GM12878 (cell line): Measurements from ENCODE around the gene SSBP2. TPM values are rescaled to one million over a fixed set of nuclear protein-coding genes. Genes with fewer than 3 reads are reported as not detected.

Experiments used
- ATAC-seq: fragments of 200-7000 bp; cut with Tn5 transposase; 3 replicates; pipeline ENCODE4 v1.9.1; 2020; ENCODE audit warnings: mild to moderate bottlenecking, moderate library complexity
- BruUV-seq: library from RNA; stranded (reverse); fragments of 400-500 nt; replicated peaks from 2 replicates; lab custom pipeline; 2021; lab: Mats Ljungman, UMichigan
- CTCF ChIA-PET: fragments of 300-600 bp; sonication (Branson Sonifier 250); formaldehyde crosslinking; extraction: SDS; loops from one replicate; lab custom pipeline; 2021; ENCODE audit warnings: inconsistent platforms; lab: Yijun Ruan, JAX
- POLR2A ChIA-PET: fragments of 350-600 bp; formaldehyde crosslinking; extraction: SDS; loops from one replicate; lab custom pipeline; 2021; ENCODE audit warnings: inconsistent platforms; lab: Charles Lee
- RAD21 ChIA-PET: fragments of 300-600 bp; sonication (Branson Sonifier 250); formaldehyde crosslinking; loops from one replicate; lab custom pipeline; 2023; ENCODE audit warnings: antibody characterized with exemption; ENCODE audit not compliant: unreplicated experiment; lab: Charles Lee
- SMC1A ChIA-PET: fragments of 300-600 bp; sonication (Branson Sonifier 250); formaldehyde crosslinking; loops from one replicate; lab custom pipeline; 2023; ENCODE audit not compliant: unreplicated experiment, uncharacterized antibody; lab: Charles Lee
- DNase-seq: peaks from one replicate; pipeline ENCODE4 v3.0.0-alpha.2; 2011; ENCODE audit warnings: low read depth, low spot score
- FAIRE-seq: peaks from 3 replicates; lab custom pipeline; 2011; peaks lifted over from hg19 to GRCh38; lab: Jason Lieb, UNC
- H2AFZ ChIP-seq: 2 replicates; pipeline ENCODE4 v1.6.0; 2011; ENCODE audit warnings: low read depth, low read length, control low read depth; ENCODE audit not compliant: control insufficient read depth
- H3K27ac ChIP-seq: 2 replicates; pipeline ENCODE4 v1.5.1; 2011; ENCODE audit warnings: control low read depth; ENCODE audit not compliant: control insufficient read depth, insufficient read depth
- H3K27me3 ChIP-seq, 2 experiments: replicated peaks in 1 of 2; 2 replicates each; pipeline versions ENCODE4 v1.6.0 to v1.6.1; 2011; ENCODE audit warnings: low read length in 1 of 2; ENCODE audit not compliant: control insufficient read depth in 2 of 2, insufficient read depth in 2 of 2
- H3K36me3 ChIP-seq, 2 experiments: 2 replicates each; pipeline ENCODE4 v1.5.1; 2011; ENCODE audit warnings: low read length in 1 of 2; ENCODE audit not compliant: control insufficient read depth in 2 of 2, insufficient read depth in 2 of 2
- H3K4me1 ChIP-seq: 2 replicates; pipeline ENCODE4 v1.6.1; 2011; ENCODE audit warnings: mild to moderate bottlenecking, low read length, moderate library complexity, mixed read lengths; ENCODE audit not compliant: control insufficient read depth, insufficient read depth
- H3K4me2 ChIP-seq: 2 replicates; pipeline ENCODE4 v1.6.0; 2011; ENCODE audit warnings: control low read depth; ENCODE audit not compliant: control insufficient read depth, insufficient read depth
- H3K4me3 ChIP-seq: fragments of 200-600 bp; sonication (generic); 2 replicates; pipeline ENCODE4 v1.5.1; 2016
- H3K79me2 ChIP-seq: 2 replicates; pipeline ENCODE4 v1.6.0; 2011; ENCODE audit warnings: low read length; ENCODE audit not compliant: control insufficient read depth, insufficient read depth
- H3K9ac ChIP-seq: 2 replicates; pipeline ENCODE4 v1.8.0; 2011; ENCODE audit warnings: low read length, control low read depth, mixed read lengths; ENCODE audit not compliant: control insufficient read depth, insufficient read depth
- H3K9me3 ChIP-seq: replicated peaks from 3 replicates; pipeline ENCODE4 v1.5.1; 2011; ENCODE audit warnings: mild to moderate bottlenecking, low read length; ENCODE audit not compliant: control insufficient read depth, insufficient read depth
- H4K20me1 ChIP-seq: 2 replicates; pipeline ENCODE4 v1.6.0; 2011; ENCODE audit not compliant: control insufficient read depth, insufficient read depth
- BCL11A ChIP-seq: IDR thresholded peaks from 2 replicates; pipeline ENCODE4 v1.6.1; 2011; ENCODE audit warnings: low read depth, low read length
- EGR1 ChIP-seq, 2 experiments: IDR thresholded peaks; 1 replicate in 1 of 2; 2 replicates in 1 of 2; pipeline ENCODE4 v1.6.1; 2011 to 2012; ENCODE audit warnings: low read depth in 2 of 2, low read length in 2 of 2, borderline replicate concordance in 1 of 2, mild to moderate bottlenecking in 1 of 2, moderate library complexity in 1 of 2
- FOXK2 ChIP-seq: fragments of 450-650 bp; IDR thresholded peaks from 2 replicates; pipeline ENCODE4 v1.6.1; 2017; ENCODE audit warnings: mild to moderate bottlenecking, moderate library complexity
- FOXM1 ChIP-seq: IDR thresholded peaks from 2 replicates; pipeline ENCODE4 v1.6.1; 2012; ENCODE audit warnings: low read depth, mild to moderate bottlenecking, inconsistent platforms, low read length, moderate library complexity
- JUNB ChIP-seq: IDR thresholded peaks from 2 replicates; pipeline ENCODE4 v1.6.1; 2016; ENCODE audit warnings: antibody characterized with exemption, mild to moderate bottlenecking
- NR2C1 ChIP-seq: fragments of 450-650 bp; IDR thresholded peaks from 2 replicates; pipeline ENCODE4 v1.6.1; 2017; ENCODE audit warnings: antibody characterized with exemption, mild to moderate bottlenecking, moderate library complexity
- RELB ChIP-seq: fragments of 450-650 bp; IDR thresholded peaks from 2 replicates; pipeline ENCODE4 v1.6.1; 2017; ENCODE audit warnings: low read depth, mild to moderate bottlenecking, moderate library complexity
- RUNX3 ChIP-seq: IDR thresholded peaks from 2 replicates; pipeline ENCODE4 v1.6.1; 2012; ENCODE audit warnings: low read length, inconsistent platforms
- SMAD1 ChIP-seq: fragments of 450-650 bp; IDR thresholded peaks from 2 replicates; pipeline ENCODE4 v1.6.1; 2018; ENCODE audit warnings: mild to moderate bottlenecking, low read depth; ENCODE audit not compliant: partially characterized antibody
- TARDBP ChIP-seq: IDR thresholded peaks from 2 replicates; pipeline ENCODE4 v1.6.1; 2016; ENCODE audit warnings: borderline replicate concordance
- TBL1XR1 ChIP-seq: IDR thresholded peaks from 2 replicates; pipeline ENCODE4 v1.6.1; 2012; ENCODE audit warnings: low read depth, low read length, improper control_type of control experiment
- TCF12 ChIP-seq: IDR thresholded peaks from 2 replicates; pipeline ENCODE4 v1.6.1; 2011; ENCODE audit warnings: low read depth, mild to moderate bottlenecking, low read length
- TCF7 ChIP-seq: IDR thresholded peaks from 2 replicates; pipeline ENCODE4 v1.6.1; 2014; ENCODE audit warnings: antibody characterized with exemption, borderline replicate concordance
- YBX1 ChIP-seq: fragments of 450-650 bp; IDR thresholded peaks from 2 replicates; pipeline ENCODE4 v1.6.1; 2016; ENCODE audit warnings: antibody characterized with exemption
- ZNF207 ChIP-seq: fragments of 450-650 bp; IDR thresholded peaks from 2 replicates; pipeline ENCODE4 v1.6.1; 2014; ENCODE audit warnings: antibody characterized with exemption, mild to moderate bottlenecking, borderline replicate concordance
- WGBS: methylation state at CpG from one replicate; pipeline ENCODE4 v1.1.6; 2016; ENCODE audit warnings: low lambda C conversion rate; ENCODE audit not compliant: insufficient replicate concordance, insufficient coverage; ENCODE audit errors: missing lambda C conversion rate; 5-methylcytosine and 5-hydroxymethylcytosine counted together
- in situ Hi-C: fragments of 300-500 bp; cut with MboI; formaldehyde crosslinking; loops from 9 replicates; pipeline ENCODE4 v1.14.3; 2018; ENCODE audit warnings: mixed read lengths
- intact Hi-C: fragments of 100-400 bp; cut with micrococcal nuclease; formaldehyde crosslinking; loops from one replicate; pipeline ENCODE4 v1.14.2; 2022; ENCODE audit not compliant: unreplicated experiment
- polyA plus RNA-seq, 11 experiments: library from polyadenylated mRNA; depleted of rRNA in 4 of 11; unstranded in 6 of 11; stranded (reverse) in 5 of 11; fragments of >200 nt; fragmentation: Nextera tagmentation in 4 of 11; fragmentation: Illumina TruSeq in 1 of 11; extraction: Ambion mirVana in 4 of 11; extraction: Trizol in 1 of 11; gene quantifications; 1 replicate in 1 of 11; 2 replicates in 10 of 11; pipeline versions ENCODE4 v1.2.1 to v1.2.3, GENCODE V29; 2011 to 2016; ENCODE audit warnings: inconsistent platforms in 2 of 11, missing spikeins in 2 of 11, low read depth in 1 of 11
- total RNA-seq, 4 experiments: library from RNA; depleted of rRNA in 3 of 4; stranded (reverse); fragments of >200 nt in 3 of 4; fragmentation: Illumina TruSeq in 1 of 4; extraction: Trizol in 1 of 4; gene quantifications; 2 replicates each; pipeline versions ENCODE4 v1.2.1 to v1.2.3, GENCODE V29; 2013 to 2021
- TF ChIP-seq, protein P1 (sequence below): IDR thresholded peaks from 2 replicates; pipeline ENCODE4 v1.6.1; 2012; ENCODE audit warnings: low read depth, low read length, improper control_type of control experiment
- TF ChIP-seq, protein P2 (sequence below): fragments of 150-350 bp; IDR thresholded peaks from 2 replicates; pipeline ENCODE4 v1.6.1; 2014; ENCODE audit warnings: mild to moderate bottlenecking, low read depth, low read length
- TF ChIP-seq, protein P3 (sequence below): fragments of 450-650 bp; IDR thresholded peaks from 2 replicates; pipeline ENCODE4 v1.6.1; 2017; ENCODE audit warnings: mild to moderate bottlenecking

SSBP2 gene
- total and polyA plus RNA-seq, 10 of the 15 experiments (the other 5 are each of a cell fraction or from before 2014, with no cell fraction given) = 52.2 to 132 (median 110) TPM

GRCh38 chr5:81696418-81697397 lies 54.2 kb downstream of the SSBP2 start:
- WGBS = 85% methylated on average over 9 of the region's 9 CpGs
- ATAC-seq (peak; percentile 75), DNase-seq (no peak), FAIRE-seq (no peak)
- Histone ChIP-seq H2AFZ (peak overlapping the region; percentile 23; the same call in 1 of the 2 replicates), H3K27ac (peak overlapping the region; percentile 18), H4K20me1 (no peaks in the 10 kb centered on the region), H3K36me3 (no peaks in the 10 kb centered on the region; a peak in 1 of 4 replicates), H3K4me3 (no peak overlapping the region), H3K79me2 (peaks cover 30% of the 10 kb centered on the region), H3K4me2 (peak overlapping the region; percentile 84), H3K27me3 (no peaks in the 10 kb centered on the region), H3K9ac (no peak overlapping the region; the same call in 1 of the 2 replicates), H3K4me1 (peaks cover 11% of the 10 kb centered on the region), H3K9me3 (peaks cover 13% of the 10 kb centered on the region)
- TF ChIP-seq ZNF207 (no peak), JUNB (peak; percentile 55), TCF7 (no peak), TBL1XR1 (no peak), TARDBP (no peak), YBX1 (no peak), SMAD1 (no peak), FOXM1 (0 out of 2 replicates have a peak, but pooled peaks have one; percentile 10), TCF12 (no peak), RUNX3 (peak; percentile 72), NR2C1 (no peak), FOXK2 (no peak), BCL11A (no peak), EGR1 (IDR thresholded peaks at IDR 0.05; ENCODE audit: borderline replicate concordance in 1 of 2, low read depth in 2 of 2, low read length in 2 of 2) (no peak), RELB (no peak)
- TF ChIP-seq, protein P1, sequence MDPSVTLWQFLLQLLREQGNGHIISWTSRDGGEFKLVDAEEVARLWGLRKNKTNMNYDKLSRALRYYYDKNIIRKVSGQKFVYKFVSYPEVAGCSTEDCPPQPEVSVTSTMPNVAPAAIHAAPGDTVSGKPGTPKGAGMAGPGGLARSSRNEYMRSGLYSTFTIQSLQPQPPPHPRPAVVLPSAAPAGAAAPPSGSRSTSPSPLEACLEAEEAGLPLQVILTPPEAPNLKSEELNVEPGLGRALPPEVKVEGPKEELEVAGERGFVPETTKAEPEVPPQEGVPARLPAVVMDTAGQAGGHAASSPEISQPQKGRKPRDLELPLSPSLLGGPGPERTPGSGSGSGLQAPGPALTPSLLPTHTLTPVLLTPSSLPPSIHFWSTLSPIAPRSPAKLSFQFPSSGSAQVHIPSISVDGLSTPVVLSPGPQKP = no peak
- TF ChIP-seq, protein P2, sequence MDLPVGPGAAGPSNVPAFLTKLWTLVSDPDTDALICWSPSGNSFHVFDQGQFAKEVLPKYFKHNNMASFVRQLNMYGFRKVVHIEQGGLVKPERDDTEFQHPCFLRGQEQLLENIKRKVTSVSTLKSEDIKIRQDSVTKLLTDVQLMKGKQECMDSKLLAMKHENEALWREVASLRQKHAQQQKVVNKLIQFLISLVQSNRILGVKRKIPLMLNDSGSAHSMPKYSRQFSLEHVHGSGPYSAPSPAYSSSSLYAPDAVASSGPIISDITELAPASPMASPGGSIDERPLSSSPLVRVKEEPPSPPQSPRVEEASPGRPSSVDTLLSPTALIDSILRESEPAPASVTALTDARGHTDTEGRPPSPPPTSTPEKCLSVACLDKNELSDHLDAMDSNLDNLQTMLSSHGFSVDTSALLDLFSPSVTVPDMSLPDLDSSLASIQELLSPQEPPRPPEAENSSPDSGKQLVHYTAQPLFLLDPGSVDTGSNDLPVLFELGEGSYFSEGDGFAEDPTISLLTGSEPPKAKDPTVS = no peak
- TF ChIP-seq, protein P3, sequence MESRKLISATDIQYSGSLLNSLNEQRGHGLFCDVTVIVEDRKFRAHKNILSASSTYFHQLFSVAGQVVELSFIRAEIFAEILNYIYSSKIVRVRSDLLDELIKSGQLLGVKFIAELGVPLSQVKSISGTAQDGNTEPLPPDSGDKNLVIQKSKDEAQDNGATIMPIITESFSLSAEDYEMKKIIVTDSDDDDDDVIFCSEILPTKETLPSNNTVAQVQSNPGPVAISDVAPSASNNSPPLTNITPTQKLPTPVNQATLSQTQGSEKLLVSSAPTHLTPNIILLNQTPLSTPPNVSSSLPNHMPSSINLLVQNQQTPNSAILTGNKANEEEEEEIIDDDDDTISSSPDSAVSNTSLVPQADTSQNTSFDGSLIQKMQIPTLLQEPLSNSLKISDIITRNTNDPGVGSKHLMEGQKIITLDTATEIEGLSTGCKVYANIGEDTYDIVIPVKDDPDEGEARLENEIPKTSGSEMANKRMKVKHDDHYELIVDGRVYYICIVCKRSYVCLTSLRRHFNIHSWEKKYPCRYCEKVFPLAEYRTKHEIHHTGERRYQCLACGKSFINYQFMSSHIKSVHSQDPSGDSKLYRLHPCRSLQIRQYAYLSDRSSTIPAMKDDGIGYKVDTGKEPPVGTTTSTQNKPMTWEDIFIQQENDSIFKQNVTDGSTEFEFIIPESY = no peak
- in situ Hi-C loops (no loop called here), intact Hi-C loops (no loop called here)
- CTCF ChIA-PET = interaction anchor here (1.1 kb wide), 1 partner anchor 21 kb away, joined by 3 read pairs; no protein-coding TSS in a partner anchor
- RAD21 ChIA-PET = no interaction called here
- no TSS peak for BruUV-seq
- SMC1A ChIA-PET = interaction anchor here (0.8 to 0.9 kb wide), 2 partner anchors 13 to 46 kb away, joined by 3 read pairs; no protein-coding TSS in a partner anchor
- POLR2A ChIA-PET = no interaction called here
